Upper lobe of left lung (tissue), 6 donors: ENCODE data around the gene TMEM184B. TPM values are rescaled to one million over a fixed set of nuclear protein-coding genes. Genes with fewer than 3 reads are reported as not detected.
A peak's percentile ranks its signal among the peaks of the same experiment; 100 is the strongest.

Experiments used
- ATAC-seq, 2 donors: fragments of 200-7000 bp; cut with Tn5 transposase; one replicate each; pipeline ENCODE4 v1.9.1; 2022; ENCODE audit warnings: mild to moderate bottlenecking in 2 of 2, moderate library complexity in 2 of 2; ENCODE audit not compliant: low FRiP score in 2 of 2
- DNase-seq, 2 donors: peaks; one replicate each; pipeline ENCODE4 v3.0.0-alpha.2; 2019 to 2020
- H3K27ac ChIP-seq, 4 donors: fragments of 200-600 bp; sonication (generic); one replicate each; pipeline ENCODE4 v1.5.1; 2016 to 2019
- H3K27me3 ChIP-seq, 4 donors: fragments of 200-600 bp; sonication (generic); one replicate each; pipeline ENCODE4 v1.5.1; 2017 to 2019
- H3K36me3 ChIP-seq, 4 donors: fragments of 200-600 bp; sonication (generic); one replicate each; pipeline ENCODE4 v1.5.1; 2016 to 2019
- H3K4me1 ChIP-seq, 4 donors: fragments of 200-600 bp; sonication (generic); one replicate each; pipeline ENCODE4 v1.5.1; 2018 to 2019
- H3K4me3 ChIP-seq, 4 donors: fragments of 200-600 bp; sonication (generic); one replicate each; pipeline ENCODE4 v1.5.1; 2017 to 2019; ENCODE audit warnings: mild to moderate bottlenecking in 2 of 4, moderate library complexity in 1 of 4
- H3K9me3 ChIP-seq, 4 donors: fragments of 200-600 bp; sonication (generic); one replicate each; pipeline ENCODE4 v1.5.1; 2018 to 2019
- EP300 ChIP-seq, 4 donors: sonication (generic); formaldehyde crosslinking; IDR thresholded peaks; one replicate each; pipeline ENCODE4 v1.5.1; 2017; ENCODE audit warnings: antibody characterized with exemption in 4 of 4, control low read depth in 2 of 4
- POLR2A ChIP-seq, 4 donors: fragments of 450-650 bp; IDR thresholded peaks; one replicate each; pipeline ENCODE4 v1.5.1; 2016 to 2017; ENCODE audit warnings: antibody characterized with exemption in 4 of 4, mild to moderate bottlenecking in 2 of 4
- POLR2AphosphoS5 ChIP-seq, 2 donors: sonication (generic); formaldehyde crosslinking; IDR thresholded peaks; one replicate each; pipeline ENCODE4 v1.5.1; 2017; ENCODE audit warnings: antibody characterized with exemption in 2 of 2
- WGBS, 2 donors: methylation state at CpG; one replicate each; pipeline ENCODE4 v1.1.5; 2017 to 2018; 5-methylcytosine and 5-hydroxymethylcytosine counted together
- total RNA-seq, 6 donors: library from RNA; depleted of rRNA in 4 of 6; stranded (reverse); fragments of >200 nt in 4 of 6; gene quantifications; one replicate each; pipeline versions ENCODE4 v1.1.0 to v1.2.1, GENCODE V29; 2016 to 2021
- TF ChIP-seq, protein P1 (sequence below), 6 experiments: fragments of 450-650 bp in 4 of 6; fragments of 200-600 bp in 2 of 6; sonication (generic) in 2 of 6; IDR thresholded peaks; one replicate each; pipeline ENCODE4 v1.5.1; 2016 to 2019; ENCODE audit warnings: antibody characterized with exemption in 6 of 6
- donor health status: DM: no; HTN: no; CAD: no; lungs with moderate emphysema.
- donor health status: DM: no; HTN: yes; CAD: no; lungs with severe emphysema.

The TMEM184B gene
- total RNA-seq = 100 to 1,000 TPM in 1 of 6 donors, 10 to 100 TPM in 5; 47.5 to 141 (median 72.1) TPM

- peaks cover 41 to 57% (median 43%) of the 10 kb centered on the region in 4 donors for H3K4me1 ChIP-seq
- TF ChIP-seq, protein P1, sequence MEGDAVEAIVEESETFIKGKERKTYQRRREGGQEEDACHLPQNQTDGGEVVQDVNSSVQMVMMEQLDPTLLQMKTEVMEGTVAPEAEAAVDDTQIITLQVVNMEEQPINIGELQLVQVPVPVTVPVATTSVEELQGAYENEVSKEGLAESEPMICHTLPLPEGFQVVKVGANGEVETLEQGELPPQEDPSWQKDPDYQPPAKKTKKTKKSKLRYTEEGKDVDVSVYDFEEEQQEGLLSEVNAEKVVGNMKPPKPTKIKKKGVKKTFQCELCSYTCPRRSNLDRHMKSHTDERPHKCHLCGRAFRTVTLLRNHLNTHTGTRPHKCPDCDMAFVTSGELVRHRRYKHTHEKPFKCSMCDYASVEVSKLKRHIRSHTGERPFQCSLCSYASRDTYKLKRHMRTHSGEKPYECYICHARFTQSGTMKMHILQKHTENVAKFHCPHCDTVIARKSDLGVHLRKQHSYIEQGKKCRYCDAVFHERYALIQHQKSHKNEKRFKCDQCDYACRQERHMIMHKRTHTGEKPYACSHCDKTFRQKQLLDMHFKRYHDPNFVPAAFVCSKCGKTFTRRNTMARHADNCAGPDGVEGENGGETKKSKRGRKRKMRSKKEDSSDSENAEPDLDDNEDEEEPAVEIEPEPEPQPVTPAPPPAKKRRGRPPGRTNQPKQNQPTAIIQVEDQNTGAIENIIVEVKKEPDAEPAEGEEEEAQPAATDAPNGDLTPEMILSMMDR (IDR thresholded peaks at IDR 0.05) = peak in 3 of 6 experiments; percentile 4 to 17 (median 9)
- TF ChIP-seq POLR2AphosphoS5 (IDR thresholded peaks at IDR 0.05) (peak in 1 of 2 donors; percentile 53), POLR2A (IDR thresholded peaks at IDR 0.05) (peak in 3 of 4 donors; percentile 87 to 94 (median 93)), EP300 (IDR thresholded peaks at IDR 0.05) (no peak)
- no peaks in the 10 kb centered on the region for H3K9me3 ChIP-seq
- peak; percentile 82 to 98 for ATAC-seq
- DNase-seq = peak; percentile 84 to 97
- WGBS, 2 donors = 0 to 1% methylated on average over 4 to 31 of the region's 97 CpGs
- no peaks in the 10 kb centered on the region for H3K27me3 ChIP-seq
- peak within 1 kb of the TSS; percentile 73 to 99 (median 96) for H3K4me3 ChIP-seq
- H3K27ac ChIP-seq = peak within 1 kb of the TSS; percentile 92 to 96 (median 94)
- H3K36me3 ChIP-seq = peaks cover 0 to 6% (median 0%) of the 10 kb centered on the region in 4 donors
These were observed at the start of gene TMEM184B for GRCh38 chr22:38272373-38273134. Gene TMEM184B, minus strand, starts transcription at chr22:38273010. Its CDS starts 25,049 bp downstream, at chr22:38247961.

- 84 to 88% methylated on average over 11 of the region's 11 CpGs for WGBS, 2 donors
- ATAC-seq (no peak), DNase-seq (no peak)
- Histone ChIP-seq H3K27me3 (no peaks in the 10 kb centered on the region), H3K27ac (no peak overlapping the region), H3K4me3 (no peak overlapping the region), H3K4me1 (peaks cover 10 to 22% (median 13%) of the 10 kb centered on the region in 4 donors), H3K9me3 (no peaks in the 10 kb centered on the region), H3K36me3 (no peaks in the 10 kb centered on the region)
- TF ChIP-seq POLR2AphosphoS5 (IDR thresholded peaks at IDR 0.05) (no peak), POLR2A (IDR thresholded peaks at IDR 0.05) (no peak), EP300 (IDR thresholded peaks at IDR 0.05) (no peak)
- TF ChIP-seq, protein P1 (IDR thresholded peaks at IDR 0.05) = no peak
These were observed 48.0 kb upstream of the TMEM184B start for GRCh38 chr22:38320605-38321402.

DNA sequence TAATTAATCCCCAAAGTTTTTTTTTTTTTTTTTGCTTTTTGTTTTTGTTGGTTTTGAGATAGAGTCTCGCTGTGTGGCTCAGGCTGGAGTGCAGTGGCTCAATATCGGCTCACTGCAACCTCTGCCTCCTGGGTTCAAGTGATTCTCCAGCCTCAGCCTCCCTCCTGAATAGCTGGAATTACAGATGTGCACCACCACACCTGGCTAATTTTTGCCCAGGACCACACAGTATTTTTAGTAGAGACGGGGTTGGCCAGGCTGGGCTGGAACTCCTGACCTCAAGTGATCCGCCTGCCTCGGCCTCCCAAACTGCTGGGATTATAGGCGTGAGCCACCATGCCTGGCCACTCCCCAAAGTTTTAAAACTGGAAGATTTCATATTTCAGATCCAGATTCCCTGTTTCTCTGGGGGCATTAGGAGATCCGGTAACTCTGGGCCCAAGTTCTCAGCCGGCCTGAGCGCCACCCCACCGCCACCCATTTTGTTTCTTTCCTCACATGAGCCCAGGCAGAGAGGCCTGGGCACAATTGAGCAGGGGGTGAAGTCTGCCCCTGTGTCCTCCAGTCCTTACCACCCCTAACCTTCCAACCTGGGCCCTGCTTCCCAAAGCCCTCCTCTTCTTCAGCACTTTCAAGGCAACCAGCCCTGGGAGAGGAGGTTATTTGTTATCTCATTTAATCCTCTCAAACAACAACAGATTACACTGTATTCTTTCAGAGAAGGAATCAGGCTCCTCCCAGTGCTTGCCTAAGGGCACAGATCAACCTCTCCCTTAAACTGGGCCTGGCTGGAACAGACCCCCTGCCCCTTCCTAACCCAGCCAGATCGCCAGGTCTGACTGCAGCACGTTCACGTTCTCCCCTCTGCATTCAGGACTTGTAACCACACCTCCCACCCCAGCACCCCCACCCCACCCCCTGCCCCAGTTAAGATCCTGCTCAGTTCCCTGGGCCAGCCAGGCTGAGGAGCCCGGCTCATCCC is 46.3 kb upstream of the TMEM184B start:
- no peak for TF ChIP-seq POLR2AphosphoS5 (IDR thresholded peaks at IDR 0.05)
- TF ChIP-seq EP300 (IDR thresholded peaks at IDR 0.05) = no peak
- TF ChIP-seq POLR2A (IDR thresholded peaks at IDR 0.05) = no peak
- TF ChIP-seq, protein P1 (IDR thresholded peaks at IDR 0.05) = no peak
- no peaks in the 10 kb centered on the region for H3K36me3 ChIP-seq
- H3K27ac ChIP-seq = peak overlapping the region; percentile 93 to 99 (median 97)

GRCh38 chr22:38317995-38318715 is 45.3 kb upstream of the TMEM184B start:
- Histone ChIP-seq H3K36me3 (peaks cover 0 to 2% (median 0%) of the 10 kb centered on the region in 4 donors), H3K27me3 (no peaks in the 10 kb centered on the region), H3K4me1 (peaks cover 31 to 49% (median 35%) of the 10 kb centered on the region in 4 donors), H3K9me3 (no peaks in the 10 kb centered on the region), H3K27ac (peak overlapping the region; percentile 93 to 99 (median 97)), H3K4me3 (peak overlapping the region in 3 of 4 donors; percentile 57 to 66 (median 62))
- DNase-seq (peak in 1 of 2 donors; percentile 83), ATAC-seq (peak; percentile 76 to 83)
- TF ChIP-seq, protein P1 (IDR thresholded peaks at IDR 0.05) = no peak
- TF ChIP-seq POLR2A (IDR thresholded peaks at IDR 0.05) (peak in 1 of 4 donors; percentile 48), EP300 (IDR thresholded peaks at IDR 0.05) (peak in 2 of 4 donors; percentile 14 to 34), POLR2AphosphoS5 (IDR thresholded peaks at IDR 0.05) (peak; percentile 57 to 74)
- WGBS, 2 donors = 11 to 22% methylated on average over 16 to 18 of the region's 18 CpGs

More for the DNA sequence above, 46.3 kb upstream of the TMEM184B start:
- Histone ChIP-seq H3K4me3 (no peak overlapping the region), H3K4me1 (peaks cover 23 to 40% (median 26%) of the 10 kb centered on the region in 4 donors), H3K9me3 (no peaks in the 10 kb centered on the region), H3K27me3 (no peaks in the 10 kb centered on the region)
- DNase-seq = no peak
- 88 to 91% methylated on average over 13 to 14 of the region's 14 CpGs for whole genome bisulfite sequencing, 2 donors
- no peak for ATAC-seq
